Activated effector memory CD4-positive, alpha-beta T cell treated with Interleukin-2 at 50 U/mL for 16 hours (primary cell): ENCODE results near the gene PXDC1.
"Not testable (repeated sequence)": the region's sequence is repeated elsewhere in the genome, so short reads cannot be mapped to it uniquely, and the experiment has no call there.

Source experiments
- DNase-seq: peaks from one replicate; pipeline ENCODE4 v3.0.0-alpha.2; 2020

PXDC1 gene

GRCh38 chr6:3761989-3762270 lies 10.4 kb upstream of the PXDC1 start:
- no peak for DNase-seq

GRCh38 chr6:3759646-3760232 lies 8.2 kb upstream of the PXDC1 start:
- no peak for DNase-seq

- no peak for DNase-seq
These were observed 7.3 kb upstream of the PXDC1 start for GRCh38 chr6:3758842-3759144.

DNA sequence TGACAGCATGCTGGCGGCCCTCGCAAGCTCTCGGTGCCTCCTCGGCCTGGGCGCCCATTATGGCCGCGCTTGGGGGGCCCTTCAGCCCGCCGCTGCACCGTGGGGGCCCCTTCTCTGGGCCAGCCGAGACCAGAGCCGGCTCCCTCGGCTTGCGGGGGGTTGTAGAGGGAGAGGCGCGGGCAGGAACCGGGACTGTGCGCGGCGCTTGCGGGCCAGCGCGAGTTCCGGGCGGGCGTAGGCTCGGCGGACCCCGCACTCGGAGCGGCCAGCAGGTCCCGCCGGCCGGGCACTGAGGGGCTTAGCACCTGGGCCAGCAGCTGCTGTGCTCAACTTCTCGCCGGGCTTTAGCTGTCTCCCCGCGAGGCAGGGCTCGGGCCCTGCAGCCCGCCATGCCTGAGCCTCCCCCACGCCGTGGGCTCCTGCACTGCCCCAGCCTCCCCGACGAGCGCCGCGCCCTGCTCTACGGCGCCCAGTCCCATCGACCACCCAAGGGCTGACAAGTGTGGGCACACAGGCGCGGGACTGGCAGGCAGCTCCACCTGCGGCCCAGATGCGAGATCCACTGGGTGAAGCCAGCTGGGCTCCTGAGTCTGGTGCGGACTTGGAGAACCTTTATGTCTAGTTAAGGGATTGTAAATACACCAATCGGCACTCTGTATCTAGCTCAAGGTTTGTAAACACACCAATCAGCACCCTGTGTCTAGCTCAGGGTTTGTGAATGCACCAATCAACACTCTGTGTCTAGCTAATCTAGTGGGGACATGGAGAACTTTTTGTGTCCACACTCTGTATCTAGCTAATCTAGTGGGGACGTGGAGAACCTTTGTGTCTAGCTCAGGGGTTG lies 6.7 kb upstream of the PXDC1 start:
- DNase-seq: not testable (repeated sequence)

DNA sequence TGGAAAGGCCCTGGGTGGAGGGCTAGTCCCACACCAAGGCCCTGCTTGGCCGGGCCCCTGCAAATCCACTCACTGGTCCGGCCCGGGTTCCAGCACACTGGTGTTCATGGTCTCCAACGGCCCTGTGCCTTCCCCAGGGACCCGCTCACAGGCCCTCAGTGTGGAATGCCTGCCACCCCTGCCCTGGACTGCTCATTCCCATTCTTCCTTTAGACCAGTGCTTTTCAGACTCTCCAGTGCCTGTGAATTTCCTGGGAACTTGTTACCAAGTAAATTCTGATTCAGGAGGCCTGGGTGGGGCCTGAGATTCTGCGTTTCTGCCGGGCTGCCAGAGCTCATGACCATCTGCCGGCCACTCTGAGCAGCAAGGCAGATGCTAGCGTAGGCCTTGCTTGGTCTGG lies 5.7 kb upstream of the PXDC1 start:
- DNase-seq: no peak

GRCh38 chr6:3756546-3756945 lies 5.0 kb upstream of the PXDC1 start:
- no peak for DNase-seq

DNA sequence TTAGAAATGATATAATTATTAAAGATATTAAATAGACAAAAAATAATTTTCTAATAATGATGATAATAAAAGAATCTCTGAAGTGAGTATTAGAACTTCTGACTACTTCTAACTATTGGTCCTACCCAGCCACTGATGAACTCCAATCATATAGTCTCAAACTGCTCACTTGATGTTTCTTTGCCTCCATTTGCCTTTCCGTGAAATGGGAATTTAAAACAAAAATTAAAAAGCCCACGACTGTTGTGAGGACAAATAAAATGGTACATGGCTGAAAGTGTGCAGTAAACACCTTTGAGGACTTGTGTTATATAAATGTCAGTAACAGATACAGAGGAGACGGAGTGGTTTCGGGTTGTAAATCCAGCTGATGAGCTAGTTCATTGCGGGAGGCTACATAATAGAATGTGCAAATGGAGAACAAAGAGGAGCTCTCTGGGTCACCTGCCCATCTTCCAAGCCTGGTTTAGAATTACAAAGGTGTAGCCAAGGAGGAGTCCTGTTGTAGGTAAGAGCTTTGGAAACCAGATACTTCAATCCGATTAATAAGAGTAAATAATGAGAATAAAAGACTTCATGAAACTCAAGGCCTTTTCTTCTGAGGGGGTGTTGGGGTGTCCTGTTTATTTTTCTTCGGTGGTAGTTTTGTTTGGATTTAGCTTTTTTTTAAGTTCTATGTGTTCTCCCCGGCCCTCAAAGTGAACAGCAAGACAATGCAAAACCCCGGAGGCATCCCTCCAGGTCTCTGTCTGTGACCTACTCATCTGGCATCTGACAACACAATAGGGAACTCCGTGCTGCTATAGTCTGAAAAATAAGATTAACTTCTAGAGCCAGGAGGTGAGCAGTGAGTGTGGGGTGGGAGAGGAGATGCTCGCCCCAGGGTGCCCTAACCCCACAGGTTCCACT lies 4.4 kb upstream of the PXDC1 start:
- no peak for DNase-seq

- DNase-seq: no peak
These were observed 3.3 kb upstream of the PXDC1 start for GRCh38 chr6:3754776-3755175.

- DNase-seq: not testable (repeated sequence)
These were observed 2.7 kb upstream of the PXDC1 start for GRCh38 chr6:3754032-3754725.

DNA sequence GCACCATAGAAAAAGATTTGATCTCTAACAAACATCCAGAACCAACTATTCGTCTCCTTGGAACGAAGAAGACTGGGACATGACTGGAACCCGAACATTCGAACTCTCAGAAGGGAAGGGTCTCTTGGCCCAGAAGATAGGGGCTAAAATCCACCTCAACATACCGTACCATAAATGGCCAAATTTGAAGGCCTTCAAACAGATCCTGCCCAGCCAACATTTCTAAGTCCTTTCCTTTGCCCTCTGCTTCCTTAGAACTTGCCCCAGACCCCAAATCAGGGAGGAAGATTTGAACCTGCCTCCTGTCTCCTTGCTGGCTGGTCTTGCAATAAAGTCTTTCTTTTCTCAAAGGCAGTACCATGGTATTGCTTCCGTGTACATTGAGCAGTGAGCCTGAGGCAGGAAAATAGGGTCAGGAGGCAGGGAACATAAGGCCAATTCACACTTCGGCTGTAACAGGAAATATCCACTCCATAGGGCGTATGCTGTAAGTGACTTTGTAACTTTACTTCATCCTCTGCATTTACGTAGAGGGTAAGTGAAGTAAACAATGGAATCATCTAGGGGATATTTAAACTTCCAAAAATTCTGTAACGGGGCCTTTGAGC lies 1.8 kb upstream of the PXDC1 start:
- no peak for DNase-seq

DNA sequence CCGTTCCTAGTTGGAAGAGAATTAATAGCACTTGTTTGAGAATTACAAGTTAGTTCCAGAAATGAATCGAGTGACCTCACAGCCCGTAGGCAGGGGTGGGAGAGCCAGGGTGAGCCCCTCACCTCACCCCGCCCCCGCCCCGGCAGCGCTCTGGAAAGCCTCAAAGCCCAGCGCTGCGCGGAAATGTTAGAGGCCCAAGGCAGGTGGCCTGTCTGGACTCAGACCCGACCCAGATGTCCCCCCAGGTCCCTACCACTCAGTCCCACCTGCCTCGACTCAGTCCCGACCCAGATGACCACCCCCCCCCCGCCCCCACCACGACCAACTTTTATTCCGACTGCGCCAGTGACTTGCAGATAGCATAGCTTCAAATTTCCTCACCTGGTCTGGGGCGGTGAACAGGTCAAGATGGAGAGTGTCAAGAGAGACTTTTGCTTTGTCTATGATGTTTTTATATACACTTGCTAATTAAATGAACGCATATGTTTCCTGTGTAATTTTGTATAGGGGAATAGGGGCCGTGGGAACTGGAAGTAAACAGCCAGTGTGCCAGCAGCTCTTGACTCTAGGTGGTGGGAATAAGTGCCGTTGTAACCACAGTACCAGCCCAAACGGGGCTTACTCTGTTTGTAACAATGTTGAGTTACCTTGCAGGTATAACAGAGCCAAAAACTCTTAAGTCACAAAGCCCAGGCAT lies 1.2 kb upstream of the PXDC1 start:
- DNase-seq: no peak

GRCh38 chr6:3751730-3752530 lies 417 bp upstream of the PXDC1 start:
- DNase-seq: peak; percentile 38

GRCh38 chr6:3750317-3751076 lies 1.0 kb downstream of the PXDC1 start:
- no peak for DNase-seq

GRCh38 chr6:3749977-3750316 lies 1.6 kb downstream of the PXDC1 start:
- no peak for DNase-seq

DNA sequence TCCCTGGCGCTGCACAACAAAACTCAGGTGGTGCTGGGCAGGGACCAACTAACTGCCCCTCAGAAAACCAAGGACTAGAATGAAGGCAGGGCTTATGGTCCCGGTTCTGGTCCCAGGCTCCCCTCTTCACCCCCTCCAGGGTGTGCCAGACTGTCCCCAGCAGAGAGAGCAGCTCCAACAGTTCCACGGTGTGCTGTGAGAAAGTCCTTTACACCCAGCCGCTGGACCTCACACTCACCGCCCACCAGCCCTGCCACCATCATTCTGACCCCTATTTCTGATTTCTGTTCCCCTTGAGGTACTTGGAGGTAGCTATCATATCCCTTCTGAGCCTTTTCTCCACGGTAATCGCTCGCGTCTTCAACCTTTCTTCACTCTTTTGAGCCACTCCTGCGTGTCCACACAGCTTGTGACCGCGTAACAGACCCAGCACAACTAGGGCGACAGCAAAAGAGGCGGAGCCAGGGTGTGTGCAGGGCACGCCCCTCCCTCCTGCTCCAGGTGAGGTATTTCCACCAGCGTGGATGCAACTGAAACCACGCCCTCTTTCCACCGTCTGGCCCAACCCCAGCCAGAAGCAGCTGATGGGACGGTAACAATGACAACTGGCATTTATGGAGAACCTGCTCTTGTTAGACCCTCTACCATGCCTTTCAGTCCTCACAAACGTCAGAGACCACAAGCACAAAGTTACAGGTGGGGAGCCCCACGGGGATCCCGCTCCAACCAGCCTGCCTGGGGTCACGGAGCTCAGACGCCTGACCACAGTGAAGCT lies 2.3 kb downstream of the PXDC1 start:
- no peak for DNase-seq

- no peak for DNase-seq
These were observed 3.1 kb downstream of the PXDC1 start for GRCh38 chr6:3748208-3749066.

DNA sequence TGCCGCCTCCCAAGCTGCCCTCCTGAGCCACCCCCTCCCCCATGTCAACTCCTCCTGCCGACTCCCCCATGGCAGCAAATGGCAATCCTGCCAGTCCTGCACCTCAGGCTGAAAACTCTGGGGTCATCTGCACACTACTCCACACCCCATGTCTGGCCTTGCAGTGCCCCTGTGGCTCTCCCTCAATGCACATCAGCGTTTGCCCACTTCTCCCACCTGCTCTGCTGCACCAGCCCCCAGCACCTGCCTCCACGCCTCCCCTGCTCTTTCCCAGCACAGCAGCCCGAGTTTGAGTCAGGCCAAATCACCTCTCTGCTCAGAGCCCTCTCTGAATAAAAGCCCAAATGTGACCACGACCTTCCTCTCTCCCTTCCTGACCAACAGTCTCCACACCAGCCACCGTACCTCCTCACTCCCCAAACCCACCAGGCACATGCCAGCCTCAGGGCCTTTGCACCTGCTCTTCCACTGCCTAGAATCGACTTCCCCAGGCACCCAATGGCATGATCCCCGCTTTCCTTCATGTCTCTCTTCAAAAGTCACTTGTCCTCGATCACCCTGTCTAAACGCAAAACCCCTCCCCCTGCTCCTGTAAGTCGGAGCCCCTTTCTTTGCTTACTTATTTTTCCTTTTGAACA lies 4.3 kb downstream of the PXDC1 start:
- no peak for DNase-seq

GRCh38 chr6:3746696-3747095 lies 4.8 kb downstream of the PXDC1 start:
- no peak for DNase-seq
